Gastrocnemius medialis (tissue), 4 donors: ENCODE data around the gene DNAJA3. TPM values are rescaled to one million over a fixed set of nuclear protein-coding genes. Genes with fewer than 3 reads are reported as not detected.

Source experiments
- ATAC-seq, 2 donors: fragments of 150-250 bp; one replicate each; pipeline ENCODE4 v1.9.1; 2016
- DNase-seq, 2 donors: peaks; one replicate each; pipeline ENCODE4 v3.0.0-alpha.2; 2019
- H3K27ac ChIP-seq, 4 donors: fragments of 200-600 bp; sonication (generic); 1 replicate in 1 of 4; 2 replicates in 3 of 4; pipeline ENCODE4 v1.5.1; 2016 to 2018; ENCODE audit warnings: mild to moderate bottlenecking in 2 of 4, moderate library complexity in 1 of 4
- H3K27me3 ChIP-seq, 3 donors: fragments of 200-600 bp; sonication (generic) in 2 of 3; 1 replicate in 1 of 3; 2 replicates in 2 of 3; pipeline versions ENCODE4 v1.5.1 to v1.6.0; 2016 to 2019; ENCODE audit warnings: mild to moderate bottlenecking in 1 of 3, moderate library complexity in 1 of 3
- H3K36me3 ChIP-seq, 2 donors: fragments of 200-600 bp; sonication (generic) in 1 of 2; one replicate each; pipeline ENCODE4 v1.5.1; 2017 to 2018
- H3K4me1 ChIP-seq, 2 donors: fragments of 200-600 bp; sonication (generic) in 1 of 2; one replicate each; pipeline ENCODE4 v1.5.1; 2016 to 2017; ENCODE audit warnings: mild to moderate bottlenecking in 2 of 2
- H3K4me3 ChIP-seq, 4 donors: fragments of 200-600 bp; sonication (generic) in 3 of 4; 1 replicate in 1 of 4; 2 replicates in 3 of 4; pipeline ENCODE4 v1.5.1; 2016 to 2019; ENCODE audit warnings: mild to moderate bottlenecking in 2 of 4
- H3K9me3 ChIP-seq, 3 donors: fragments of 200-600 bp; sonication (generic) in 2 of 3; 1 replicate in 1 of 3; 2 replicates in 2 of 3; pipeline ENCODE4 v1.5.1; 2016 to 2019
- CTCF ChIP-seq, 5 experiments: fragments of 450-650 bp in 3 of 5; fragments of 200-600 bp in 2 of 5; sonication (generic) in 2 of 5; IDR thresholded peaks in 4 of 5; conservative IDR thresholded peaks in 1 of 5; 1 replicate in 4 of 5; 2 replicates in 1 of 5; pipeline ENCODE4 v1.5.1; 2016 to 2019; ENCODE audit warnings: antibody characterized with exemption in 5 of 5, mild to moderate bottlenecking in 3 of 5, moderate library complexity in 3 of 5
- POLR2A ChIP-seq, 2 donors: fragments of 450-650 bp; IDR thresholded peaks; one replicate each; pipeline ENCODE4 v1.6.1; 2017; ENCODE audit warnings: antibody characterized with exemption in 2 of 2, mild to moderate bottlenecking in 2 of 2, moderate library complexity in 2 of 2
- in situ Hi-C, 4 donors: fragments of 200-750 bp; cut with MboI; loops; one replicate each; pipeline versions ENCODE4 v1.15.0 to v1.8.0; 2017; ENCODE audit warnings: low sequenced_read_pairs in 4 of 4
- intact Hi-C: fragments of 100-400 bp; cut with DNase I; formaldehyde crosslinking; loops from one replicate; pipeline ENCODE4 v1.15.1; 2023; ENCODE audit warnings: low total_unique reads
- total RNA-seq, 4 donors: library from RNA; depleted of rRNA; stranded (reverse); fragments of >200 nt; gene quantifications; one replicate each; pipeline versions ENCODE4 v1.1.0 to v1.2.3, GENCODE V29; 2016

The DNAJA3 gene
- total RNA-seq, 4 donors from 2014 or later, result 94.8 to 114 (median 103) TPM

DNA sequence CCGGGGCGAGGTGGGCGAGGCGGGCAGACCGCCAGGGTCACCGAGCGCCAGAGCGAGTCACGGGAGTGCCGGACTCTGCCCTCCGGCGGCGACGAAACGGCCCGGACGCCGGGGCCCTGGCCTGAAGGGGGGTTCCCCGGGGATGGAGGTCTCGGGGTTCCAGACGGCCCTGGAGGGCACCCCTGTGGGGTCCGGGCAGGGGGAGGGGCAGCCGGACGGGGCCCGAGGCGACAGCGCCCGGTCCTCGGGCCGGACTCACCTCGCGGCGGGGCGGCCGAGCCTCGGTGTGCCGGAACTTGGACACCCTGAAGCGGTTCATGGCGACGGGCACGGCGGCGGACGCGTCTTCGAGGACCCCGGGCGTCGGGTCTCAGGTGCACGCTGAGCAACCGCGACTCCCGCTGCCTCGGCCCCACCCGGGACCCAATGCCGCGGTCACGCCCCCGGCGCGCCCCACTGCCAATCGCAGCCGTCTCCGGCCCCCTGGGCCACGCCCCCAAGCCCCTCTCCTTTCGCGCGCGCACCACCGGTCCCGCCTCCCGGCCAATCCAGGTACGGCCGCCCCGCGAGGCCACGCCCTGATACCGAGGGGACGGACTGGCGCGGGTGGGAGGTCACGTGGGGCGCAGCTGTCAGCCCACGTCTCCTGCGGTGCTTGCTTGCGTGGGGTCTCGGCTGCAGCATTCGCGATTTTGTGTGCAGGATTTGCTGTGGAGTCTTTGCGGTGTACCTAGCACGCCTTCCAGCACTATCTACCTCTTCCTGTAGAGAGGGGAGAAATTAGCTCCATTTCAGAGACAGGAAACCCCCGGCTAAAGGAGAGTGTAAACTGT lies 9.3 kb upstream of the DNAJA3 start, which contains the start of gene CORO7:
Gene CORO7 (minus strand): TSS at position 397 of the 833 bp plus-strand sequence. CDS start 78 bp downstream, at position 319.
- in situ Hi-C loops (loop anchor here in 3 of 4 donors (10.0 kb wide), 2 partner anchors 62 to 132 kb away; partner anchors contain the start of gene PAM16 (in 2 of the 3)), intact Hi-C loops (loop anchor here (5.0 kb wide), 1 partner anchor 64 kb away; the partner anchor contains the start of gene PAM16)
- peak within 1 kb of the TSS; percentile 61 to 71 (median 65) for H3K27ac ChIP-seq

GRCh38 chr16:4419402-4419959 lies 6.2 kb upstream of the DNAJA3 start:
- no peaks in the 10 kb centered on the region for H3K36me3 ChIP-seq
- no peaks in the 10 kb centered on the region for H3K9me3 ChIP-seq
- H3K27ac ChIP-seq, result no peak overlapping the region
- no peak for ATAC-seq
- intact Hi-C loops, result loop anchor here (5.0 kb wide), 1 partner anchor 67 kb away; the partner anchor contains the start of gene PAM16
- no peaks in the 10 kb centered on the region for H3K27me3 ChIP-seq
- DNase-seq, result no peak
- in situ Hi-C loops, result loop anchor here in 3 of 4 donors (10.0 kb wide), 2 partner anchors 65 to 135 kb away; partner anchors contain the start of gene PAM16 (in 2 of the 3)
- TF ChIP-seq POLR2A (IDR thresholded peaks at IDR 0.05), result no peak
- no peak for TF ChIP-seq CTCF (IDR thresholded peaks at IDR 0.05 in 4 of 5, conservative IDR thresholded peaks at IDR 0.05 in 1 of 5)
- peaks cover 4 to 11% of the 10 kb centered on the region in 2 donors for H3K4me1 ChIP-seq
- H3K4me3 ChIP-seq, result no peak overlapping the region

More for the DNA sequence above, 9.3 kb upstream of the DNAJA3 start, which contains the start of gene CORO7:
- peaks cover 3 to 9% of the 10 kb centered on the region in 2 donors for H3K4me1 ChIP-seq
- H3K36me3 ChIP-seq, result no peaks in the 10 kb centered on the region
- ATAC-seq, result peak; percentile 90 to 93
- peak within 1 kb of the TSS; percentile 65 to 92 (median 78) for H3K4me3 ChIP-seq
- peak; percentile 93 to 96 for DNase-seq
- H3K9me3 ChIP-seq, result no peaks in the 10 kb centered on the region
- TF ChIP-seq POLR2A (IDR thresholded peaks at IDR 0.05) (peak; percentile 73 to 79), CTCF (IDR thresholded peaks at IDR 0.05 in 4 of 5, conservative IDR thresholded peaks at IDR 0.05 in 1 of 5) (peak in 2 of 5 experiments; percentile 18 to 30)
- no peaks in the 10 kb centered on the region for H3K27me3 ChIP-seq

DNA sequence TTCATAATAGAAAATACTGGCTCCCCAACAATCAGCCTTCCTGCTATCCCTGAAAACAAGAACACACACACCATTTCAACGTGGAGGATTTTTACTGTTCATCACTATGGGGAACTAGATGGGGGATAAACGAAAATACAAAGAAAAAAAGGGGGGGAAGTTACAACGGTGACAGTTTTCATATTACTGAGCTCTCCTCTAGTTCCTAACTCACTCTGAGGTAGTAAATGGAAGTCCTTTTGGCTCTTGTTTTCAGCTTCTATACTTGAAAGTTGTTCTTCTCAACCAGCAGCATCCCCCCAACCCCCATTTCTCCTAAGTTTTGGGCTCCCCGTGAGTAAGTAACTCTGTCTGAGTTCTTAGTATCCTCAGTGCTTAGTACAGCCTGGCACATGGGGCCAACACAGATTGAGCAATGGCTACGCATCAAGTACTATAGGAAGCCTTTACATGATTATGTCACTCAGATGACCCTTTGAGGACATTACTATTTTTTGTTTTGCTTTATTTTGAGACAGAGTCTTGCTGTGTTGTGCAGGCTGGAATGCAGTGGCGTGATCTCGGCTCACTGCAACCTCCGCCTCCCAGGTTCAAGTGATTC lies 5.1 kb upstream of the DNAJA3 start:
- no peak overlapping the region for H3K4me3 ChIP-seq
- ATAC-seq (no peak), DNase-seq (no peak)
- no peak overlapping the region for H3K27ac ChIP-seq
- H3K4me1 ChIP-seq, result peaks cover 7 to 8% of the 10 kb centered on the region in 2 donors
- intact Hi-C loops (no loop called here), in situ Hi-C loops (no loop called here)
- H3K9me3 ChIP-seq, result no peaks in the 10 kb centered on the region
- no peaks in the 10 kb centered on the region for H3K36me3 ChIP-seq
- TF ChIP-seq CTCF (IDR thresholded peaks at IDR 0.05 in 4 of 5, conservative IDR thresholded peaks at IDR 0.05 in 1 of 5), result no peak
- no peak for TF ChIP-seq POLR2A (IDR thresholded peaks at IDR 0.05)
- no peaks in the 10 kb centered on the region for H3K27me3 ChIP-seq

DNA sequence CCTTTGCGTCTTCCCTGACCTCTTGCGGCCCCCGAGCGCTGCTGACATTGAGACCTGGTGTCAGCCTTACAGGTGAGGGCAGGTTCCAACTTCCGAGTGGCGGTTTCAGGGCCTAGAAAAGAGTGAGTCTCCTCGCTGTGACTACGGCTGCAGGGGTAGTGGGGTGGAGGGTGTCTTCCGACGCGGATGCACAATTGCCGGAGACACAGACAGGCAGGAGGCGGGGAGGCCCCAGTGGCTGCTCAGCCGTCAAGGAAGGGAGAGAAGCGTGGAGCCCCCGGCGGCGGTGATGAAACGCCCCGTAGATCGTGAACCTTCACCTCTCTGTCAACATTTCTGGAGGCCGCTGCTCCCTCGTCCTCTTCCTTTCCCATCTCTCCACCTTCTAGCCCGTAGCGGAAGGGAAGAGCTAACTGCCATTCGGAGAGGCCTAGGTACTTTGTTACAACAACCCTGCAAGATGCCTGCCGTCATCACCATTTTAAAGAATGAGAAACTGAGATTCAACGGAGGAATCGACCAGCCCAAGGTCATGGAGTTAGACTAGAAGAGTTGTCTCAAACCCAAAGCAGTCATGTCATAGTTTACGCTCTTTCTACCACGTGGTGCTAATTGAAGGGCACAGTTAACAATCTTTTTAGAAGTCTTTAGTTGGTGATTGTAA lies 485 bp downstream of the DNAJA3 start:
- Histone ChIP-seq H3K36me3 (peaks cover 0 to 4% of the 10 kb centered on the region in 2 donors), H3K4me3 (peak overlapping the region; percentile 78 to 99 (median 90)), H3K27ac (peak overlapping the region; percentile 93 to 98 (median 96)), H3K9me3 (no peaks in the 10 kb centered on the region), H3K27me3 (no peaks in the 10 kb centered on the region), H3K4me1 (peaks cover 23 to 24% of the 10 kb centered on the region in 2 donors)
- TF ChIP-seq POLR2A (IDR thresholded peaks at IDR 0.05) (no peak), CTCF (IDR thresholded peaks at IDR 0.05 in 4 of 5, conservative IDR thresholded peaks at IDR 0.05 in 1 of 5) (no peak)
- no peak for DNase-seq
- in situ Hi-C loops, result no loop called here
- ATAC-seq, result peak; percentile 40 to 47
- intact Hi-C loops, result no loop called here
